Keratinocyte (primary cell): ENCODE data around the gene TP53I13.

ENCODE experiments used
- EZH2 ChIP-seq: IDR thresholded peaks from one replicate; pipeline ENCODE4 v1.6.1; 2012; ENCODE audit warnings: inconsistent platforms, mild to moderate bottlenecking, low read length, moderate library complexity
- TF ChIP-seq, protein P1 (sequence below), 3 experiments: IDR thresholded peaks in 1 of 3; conservative IDR thresholded peaks in 1 of 3; optimal IDR thresholded peaks in 1 of 3; 2 replicates in 2 of 3; 3 replicates in 1 of 3; pipeline versions ENCODE3 to v1.5.1; 2011; ENCODE audit warnings: low read length in 3 of 3, mild to moderate bottlenecking in 3 of 3, moderate library complexity in 2 of 3, control low read depth in 1 of 3, inconsistent platforms in 1 of 3; ENCODE audit not compliant: insufficient read depth in 2 of 3; ENCODE audit errors: extremely low read depth in 1 of 3

DNA sequence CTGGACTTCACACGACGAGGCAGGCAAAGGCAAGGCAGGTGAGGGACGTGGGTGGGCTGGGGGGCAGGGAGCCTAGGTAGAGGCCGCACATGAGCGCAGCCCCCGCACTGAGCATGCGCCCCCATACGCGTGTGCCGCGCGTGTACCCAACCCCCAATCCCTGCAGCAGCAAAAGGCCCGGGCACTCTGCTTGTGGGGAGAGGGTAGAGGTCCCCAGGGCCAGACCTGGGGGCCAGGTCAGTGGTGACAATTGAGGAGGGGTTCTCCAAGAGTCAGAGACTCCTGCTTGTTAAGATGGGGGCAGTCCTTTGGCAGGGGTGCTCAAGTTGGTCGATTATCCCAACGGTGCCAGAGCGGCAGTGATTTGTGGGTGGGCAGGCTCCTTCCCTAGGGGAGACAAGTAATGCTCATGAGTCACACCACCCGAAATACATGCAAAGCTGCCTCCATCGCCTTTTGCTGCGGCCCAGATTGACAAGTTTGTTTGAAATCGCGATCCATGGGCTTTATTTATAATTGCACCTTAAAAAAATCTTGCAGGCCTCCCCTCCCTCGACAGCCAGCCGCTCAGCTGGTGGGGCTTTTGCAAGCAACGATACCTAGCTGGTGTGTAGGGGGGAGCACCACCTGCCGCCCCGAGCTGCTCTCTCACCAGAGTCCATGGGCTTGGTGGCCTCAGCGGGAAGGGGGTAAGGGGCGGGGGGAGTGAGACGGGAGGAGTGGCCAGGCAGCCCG is 22.1 kb downstream of the TP53I13 start:
- TF ChIP-seq, protein P1, sequence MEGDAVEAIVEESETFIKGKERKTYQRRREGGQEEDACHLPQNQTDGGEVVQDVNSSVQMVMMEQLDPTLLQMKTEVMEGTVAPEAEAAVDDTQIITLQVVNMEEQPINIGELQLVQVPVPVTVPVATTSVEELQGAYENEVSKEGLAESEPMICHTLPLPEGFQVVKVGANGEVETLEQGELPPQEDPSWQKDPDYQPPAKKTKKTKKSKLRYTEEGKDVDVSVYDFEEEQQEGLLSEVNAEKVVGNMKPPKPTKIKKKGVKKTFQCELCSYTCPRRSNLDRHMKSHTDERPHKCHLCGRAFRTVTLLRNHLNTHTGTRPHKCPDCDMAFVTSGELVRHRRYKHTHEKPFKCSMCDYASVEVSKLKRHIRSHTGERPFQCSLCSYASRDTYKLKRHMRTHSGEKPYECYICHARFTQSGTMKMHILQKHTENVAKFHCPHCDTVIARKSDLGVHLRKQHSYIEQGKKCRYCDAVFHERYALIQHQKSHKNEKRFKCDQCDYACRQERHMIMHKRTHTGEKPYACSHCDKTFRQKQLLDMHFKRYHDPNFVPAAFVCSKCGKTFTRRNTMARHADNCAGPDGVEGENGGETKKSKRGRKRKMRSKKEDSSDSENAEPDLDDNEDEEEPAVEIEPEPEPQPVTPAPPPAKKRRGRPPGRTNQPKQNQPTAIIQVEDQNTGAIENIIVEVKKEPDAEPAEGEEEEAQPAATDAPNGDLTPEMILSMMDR (optimal IDR thresholded peaks at IDR 0.05 in 1 of 3, IDR thresholded peaks at IDR 0.05 in 1 of 3, conservative IDR thresholded peaks at IDR 0.05 in 1 of 3; ENCODE audit: extremely low read depth in 1 of 3, insufficient read depth in 2 of 3, low read length in 3 of 3) = no peak
- TF ChIP-seq EZH2 = no peak
